NB4 (cell line): ENCODE measurements around the gene MYO19.

Source experiments
- DNase-seq: peaks from one replicate; pipeline ENCODE4 v3.0.0; 2010; ENCODE audit warnings: low read depth
- H3K4me3 ChIP-seq: one replicate; pipeline ENCODE4 v1.5.1; 2011; ENCODE audit warnings: mild to moderate bottlenecking, low read depth, low read length, moderate library complexity
- MYC ChIP-seq: IDR thresholded peaks from 2 replicates; pipeline ENCODE4 v1.6.1; 2011; ENCODE audit warnings: low read depth, low read length
- POLR2A ChIP-seq: IDR thresholded peaks from 2 replicates; pipeline ENCODE4 v1.6.1; 2011; ENCODE audit warnings: mild to moderate bottlenecking; ENCODE audit not compliant: insufficient read length; ENCODE audit errors: extremely low read depth
- TF ChIP-seq, protein P1 (sequence below): IDR thresholded peaks from 2 replicates; pipeline ENCODE4 v1.6.1; 2011; ENCODE audit warnings: low read depth, low read length
- TF ChIP-seq, protein P2 (sequence below): IDR thresholded peaks from one replicate; pipeline ENCODE4 v1.5.1; 2012; ENCODE audit warnings: low read depth, low read length

The MYO19 gene

DNA sequence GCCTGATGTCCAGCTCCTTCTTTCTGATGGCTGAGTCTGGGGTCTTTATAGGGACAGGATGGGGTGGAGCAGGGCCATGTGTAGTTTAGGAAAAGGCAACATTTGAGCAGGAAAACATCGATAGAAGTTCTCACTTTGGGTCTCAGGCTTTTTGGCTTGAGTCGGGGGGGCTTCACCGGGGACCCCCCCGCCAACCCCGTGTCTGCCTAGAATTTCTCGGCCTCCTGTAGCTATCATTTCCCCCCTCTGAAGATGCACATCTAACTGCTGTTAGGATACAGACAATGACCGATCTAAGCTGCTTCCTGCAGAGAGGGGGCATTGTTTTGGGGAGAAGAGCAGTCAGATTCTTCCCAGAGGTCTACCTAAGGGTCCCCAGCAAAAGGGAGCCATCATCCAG is 64.9 kb downstream of the MYO19 start:
- TF ChIP-seq POLR2A = no peak
- TF ChIP-seq, protein P1, sequence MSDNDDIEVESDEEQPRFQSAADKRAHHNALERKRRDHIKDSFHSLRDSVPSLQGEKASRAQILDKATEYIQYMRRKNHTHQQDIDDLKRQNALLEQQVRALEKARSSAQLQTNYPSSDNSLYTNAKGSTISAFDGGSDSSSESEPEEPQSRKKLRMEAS = no peak
- no peak for TF ChIP-seq MYC
- TF ChIP-seq, protein P2, sequence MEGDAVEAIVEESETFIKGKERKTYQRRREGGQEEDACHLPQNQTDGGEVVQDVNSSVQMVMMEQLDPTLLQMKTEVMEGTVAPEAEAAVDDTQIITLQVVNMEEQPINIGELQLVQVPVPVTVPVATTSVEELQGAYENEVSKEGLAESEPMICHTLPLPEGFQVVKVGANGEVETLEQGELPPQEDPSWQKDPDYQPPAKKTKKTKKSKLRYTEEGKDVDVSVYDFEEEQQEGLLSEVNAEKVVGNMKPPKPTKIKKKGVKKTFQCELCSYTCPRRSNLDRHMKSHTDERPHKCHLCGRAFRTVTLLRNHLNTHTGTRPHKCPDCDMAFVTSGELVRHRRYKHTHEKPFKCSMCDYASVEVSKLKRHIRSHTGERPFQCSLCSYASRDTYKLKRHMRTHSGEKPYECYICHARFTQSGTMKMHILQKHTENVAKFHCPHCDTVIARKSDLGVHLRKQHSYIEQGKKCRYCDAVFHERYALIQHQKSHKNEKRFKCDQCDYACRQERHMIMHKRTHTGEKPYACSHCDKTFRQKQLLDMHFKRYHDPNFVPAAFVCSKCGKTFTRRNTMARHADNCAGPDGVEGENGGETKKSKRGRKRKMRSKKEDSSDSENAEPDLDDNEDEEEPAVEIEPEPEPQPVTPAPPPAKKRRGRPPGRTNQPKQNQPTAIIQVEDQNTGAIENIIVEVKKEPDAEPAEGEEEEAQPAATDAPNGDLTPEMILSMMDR = no peak
- DNase-seq = no peak
- no peak overlapping the region for H3K4me3 ChIP-seq

DNA sequence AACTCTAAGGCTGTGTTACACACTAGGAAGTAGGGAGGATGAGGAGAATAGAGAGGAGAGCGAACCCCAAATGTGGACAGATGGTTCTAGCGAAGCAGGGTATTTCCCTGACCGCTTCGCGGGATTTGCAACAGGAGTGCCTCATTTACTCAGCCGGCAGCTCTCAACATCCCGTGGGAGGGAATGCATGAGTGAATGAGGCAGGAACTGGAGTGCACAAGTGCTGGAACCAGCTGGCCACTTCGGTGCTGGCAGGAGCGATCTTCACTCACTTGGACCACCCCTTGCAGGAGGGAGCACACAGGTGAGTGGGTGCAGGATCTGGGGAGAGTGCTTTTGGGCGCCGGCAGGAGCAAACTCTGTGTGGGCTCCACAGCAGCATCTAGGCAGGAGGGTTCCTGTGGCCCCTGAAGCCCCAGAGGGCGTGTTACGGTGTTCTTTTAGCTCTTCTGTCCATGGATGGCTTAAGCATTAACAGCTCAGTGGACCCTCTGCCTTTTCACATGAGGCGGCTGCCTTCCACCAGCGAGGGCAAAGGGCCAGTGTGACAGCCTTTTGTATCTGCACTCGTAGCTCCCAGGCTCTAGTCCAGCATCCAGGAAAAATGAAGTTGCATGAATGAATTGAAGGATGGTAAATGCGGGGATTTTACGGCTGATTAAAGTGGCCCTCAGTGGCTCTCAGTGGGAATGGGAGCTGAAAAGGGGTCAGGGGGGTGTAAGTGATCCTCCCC is 65.6 kb downstream of the MYO19 start:
- H3K4me3 ChIP-seq = no peak overlapping the region
- DNase-seq = no peak
- TF ChIP-seq, protein P2 = no peak
- no peak for TF ChIP-seq MYC
- no peak for TF ChIP-seq POLR2A
- TF ChIP-seq, protein P1 = no peak

DNA sequence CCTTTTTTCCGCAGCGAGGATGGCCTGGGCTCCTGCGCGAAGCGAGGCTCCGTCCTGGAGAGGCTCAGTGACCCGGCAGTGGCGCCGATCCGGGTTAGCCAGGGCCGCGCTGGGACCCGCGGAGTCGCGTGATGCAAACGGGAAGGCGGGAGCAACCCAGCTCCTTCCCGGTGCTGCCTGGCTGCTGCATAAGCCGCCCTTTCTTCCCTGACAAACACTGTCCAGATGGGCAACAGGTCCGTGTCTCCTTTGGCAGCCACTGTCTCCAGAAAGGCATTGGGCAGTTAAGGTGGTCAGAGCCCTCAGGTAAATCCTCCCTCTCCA is 69.9 kb downstream of the MYO19 start:
- DNase-seq = no peak
- TF ChIP-seq, protein P1 = no peak
- TF ChIP-seq MYC (no peak), POLR2A (no peak)
- TF ChIP-seq, protein P2 = no peak
- no peak overlapping the region for H3K4me3 ChIP-seq

DNA sequence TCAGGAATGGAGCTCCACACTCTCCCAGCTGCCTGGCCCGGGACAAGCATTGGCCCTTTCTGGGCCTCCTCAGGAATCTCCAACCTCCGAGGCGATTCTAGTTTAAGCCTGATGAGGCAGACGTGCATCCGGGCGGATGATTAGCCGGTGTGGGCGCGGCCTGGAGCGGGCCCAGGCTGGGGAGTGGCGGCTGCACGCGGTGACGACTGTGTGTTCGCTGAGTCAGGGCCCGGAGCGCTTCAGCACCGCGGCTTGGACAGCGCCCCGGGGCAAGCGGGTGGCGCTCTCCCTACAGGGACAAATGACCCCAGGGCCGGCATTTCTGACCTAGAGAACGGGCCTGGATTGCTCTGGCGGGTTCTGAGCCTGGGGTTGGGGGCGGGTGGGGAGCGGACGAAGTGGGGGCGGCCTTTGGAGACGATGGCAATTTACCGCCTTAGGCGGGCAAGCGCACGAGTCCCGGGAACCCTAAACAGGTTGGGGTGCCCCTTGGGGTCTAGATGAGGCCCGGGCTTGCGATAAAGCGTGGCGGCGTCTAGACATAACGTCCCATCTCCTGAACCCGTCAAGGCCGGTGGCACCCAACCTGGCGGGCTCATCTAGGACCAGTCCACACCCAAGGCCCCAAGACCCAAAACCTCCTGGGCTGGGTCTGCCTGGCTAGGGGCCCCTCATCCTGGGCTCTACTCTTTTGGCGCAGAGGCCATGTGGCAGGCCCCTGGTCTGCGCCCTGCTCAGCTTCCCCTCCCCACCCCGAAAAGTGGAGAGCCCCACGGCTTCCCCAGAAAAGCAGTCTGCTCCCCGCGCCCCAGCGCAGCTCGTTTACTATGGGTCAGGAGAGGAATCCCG is 70.5 kb downstream of the MYO19 start:
- TF ChIP-seq, protein P2 = no peak
- TF ChIP-seq, protein P1 = peak; percentile 73
- no peak for TF ChIP-seq POLR2A
- peak; percentile 58 for TF ChIP-seq MYC
- H3K4me3 ChIP-seq = no peak overlapping the region
- peak; percentile 83 for DNase-seq

DNA sequence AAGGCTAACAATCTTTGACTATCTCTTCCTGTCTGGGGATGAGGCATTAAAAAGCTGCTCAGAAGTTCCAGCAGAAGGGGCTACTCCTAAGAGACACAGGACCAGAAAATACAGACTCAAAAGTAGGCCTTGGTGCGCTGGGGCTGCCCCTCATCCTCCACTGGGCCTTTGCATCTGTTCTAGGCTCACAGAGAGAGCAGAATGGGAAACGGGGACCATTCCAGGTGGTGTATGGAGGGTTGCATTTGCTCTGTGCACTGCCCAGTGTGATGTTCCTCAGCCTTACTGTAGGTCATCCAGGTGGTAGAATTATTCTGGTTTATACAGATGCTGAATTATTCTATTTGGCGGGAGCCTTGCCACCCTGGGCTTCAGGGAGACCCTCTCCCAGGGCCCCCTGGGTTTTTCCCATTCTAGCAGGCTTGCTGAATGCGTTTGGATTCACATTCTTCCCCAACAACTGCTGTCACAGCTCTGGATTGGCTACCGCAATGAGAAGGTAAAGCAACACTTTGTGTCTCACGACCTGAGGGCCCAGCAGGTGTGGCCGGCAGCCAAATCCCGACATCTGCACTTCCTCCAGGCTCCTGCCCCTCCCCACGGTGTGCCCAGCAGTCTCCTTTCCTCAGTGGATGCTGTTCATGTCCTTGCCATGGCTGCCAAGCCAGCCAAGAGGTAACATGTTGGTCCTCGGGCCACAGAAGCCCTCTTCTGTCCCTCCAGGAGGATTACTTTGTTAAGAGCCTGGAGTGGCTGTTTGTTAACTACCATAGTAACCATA is 73.1 kb downstream of the MYO19 start:
- TF ChIP-seq MYC = no peak
- TF ChIP-seq, protein P1 = no peak
- TF ChIP-seq, protein P2 = no peak
- no peak for TF ChIP-seq POLR2A
- H3K4me3 ChIP-seq = no peak overlapping the region
- DNase-seq = no peak
